ENCODE data around the gene B9D2.
A peak's percentile ranks its signal among the peaks of the same experiment; 100 is the strongest.
"Not testable (repeated sequence)": the region's sequence is repeated elsewhere in the genome, so short reads cannot be mapped to it uniquely, and the experiment has no call there.

The B9D2 gene, protein sequence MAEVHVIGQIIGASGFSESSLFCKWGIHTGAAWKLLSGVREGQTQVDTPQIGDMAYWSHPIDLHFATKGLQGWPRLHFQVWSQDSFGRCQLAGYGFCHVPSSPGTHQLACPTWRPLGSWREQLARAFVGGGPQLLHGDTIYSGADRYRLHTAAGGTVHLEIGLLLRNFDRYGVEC

DNA sequence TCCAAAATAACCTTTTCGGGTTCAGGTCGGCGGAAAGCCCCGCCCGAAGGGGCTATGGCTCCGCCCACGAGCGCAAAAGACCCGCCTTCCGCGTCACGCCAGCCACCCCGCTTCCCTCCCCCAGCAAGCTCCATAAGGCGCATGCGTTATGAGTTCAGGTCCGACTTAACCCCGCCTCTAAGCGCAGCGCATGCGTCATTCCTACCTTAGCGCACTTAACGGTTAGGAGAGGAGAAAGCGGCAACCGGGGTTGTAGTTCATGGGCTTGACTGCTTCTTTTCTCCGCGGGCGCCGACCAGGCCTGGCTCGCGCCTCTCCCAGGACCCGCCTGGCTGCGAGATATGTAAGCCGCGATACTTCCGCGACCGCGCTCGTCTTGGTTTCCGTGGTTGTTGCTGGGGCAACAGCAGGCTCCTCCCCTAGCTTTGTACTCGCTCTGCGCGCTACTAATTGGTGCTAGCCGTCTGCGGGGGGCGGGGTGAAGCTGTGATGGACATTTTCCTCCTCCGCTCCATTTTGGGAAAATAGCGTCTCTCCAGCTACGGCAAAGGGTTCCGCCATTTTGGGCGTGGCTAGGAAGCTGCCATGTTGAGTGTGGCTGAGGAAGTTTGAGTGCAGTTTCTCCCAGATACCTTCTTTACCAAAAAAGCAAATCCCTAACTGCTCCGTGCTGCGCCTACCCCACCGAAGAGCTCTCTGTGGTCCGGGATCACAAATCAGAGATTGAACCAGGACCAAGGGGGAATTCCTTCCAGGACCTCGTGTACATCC lies at the start of gene B9D2:
Gene B9D2, minus strand, starts transcription at position 397 of the 771 bp plus-strand sequence. CDS start 630 bp downstream, outside the sequence.
- peak; percentile 99 for DNase-seq

DNA sequence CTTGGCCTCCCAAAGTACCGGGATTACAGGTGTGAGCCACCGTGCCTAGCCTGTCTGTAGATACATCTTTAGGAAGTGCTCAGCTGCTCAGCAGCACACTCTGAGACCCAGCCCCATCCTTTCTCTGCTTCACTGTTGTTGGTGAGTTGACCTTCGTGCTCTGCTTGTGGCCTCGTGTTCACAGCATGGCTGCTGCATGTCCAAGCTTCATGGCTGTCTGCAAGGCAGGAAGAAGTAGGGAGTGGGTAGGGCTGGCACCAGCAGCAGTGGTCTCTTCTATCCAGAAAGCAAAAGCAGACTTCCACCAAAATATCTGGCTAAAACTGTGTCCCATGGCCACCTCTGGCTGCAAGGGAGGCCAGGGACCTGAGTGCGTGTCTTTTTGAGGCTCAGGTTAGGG lies 49.0 kb upstream of the B9D2 start:
- DNase-seq = no peak

DNA sequence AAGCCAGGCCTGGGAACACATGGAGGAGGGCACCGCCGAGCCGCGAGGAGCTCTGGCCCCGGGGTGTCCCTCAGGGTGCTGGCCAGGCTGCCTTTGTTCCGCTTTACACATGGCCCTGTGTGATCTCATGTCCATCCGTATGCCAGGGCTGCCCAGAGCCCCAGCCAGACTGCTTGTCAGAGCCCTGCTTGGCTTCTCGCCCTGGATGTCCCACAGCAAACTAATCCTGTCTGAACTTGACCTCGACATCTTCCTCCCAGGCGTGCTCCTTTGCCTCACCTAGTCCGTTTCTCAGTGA lies 48.0 kb upstream of the B9D2 start:
- DNase-seq = no peak

DNA sequence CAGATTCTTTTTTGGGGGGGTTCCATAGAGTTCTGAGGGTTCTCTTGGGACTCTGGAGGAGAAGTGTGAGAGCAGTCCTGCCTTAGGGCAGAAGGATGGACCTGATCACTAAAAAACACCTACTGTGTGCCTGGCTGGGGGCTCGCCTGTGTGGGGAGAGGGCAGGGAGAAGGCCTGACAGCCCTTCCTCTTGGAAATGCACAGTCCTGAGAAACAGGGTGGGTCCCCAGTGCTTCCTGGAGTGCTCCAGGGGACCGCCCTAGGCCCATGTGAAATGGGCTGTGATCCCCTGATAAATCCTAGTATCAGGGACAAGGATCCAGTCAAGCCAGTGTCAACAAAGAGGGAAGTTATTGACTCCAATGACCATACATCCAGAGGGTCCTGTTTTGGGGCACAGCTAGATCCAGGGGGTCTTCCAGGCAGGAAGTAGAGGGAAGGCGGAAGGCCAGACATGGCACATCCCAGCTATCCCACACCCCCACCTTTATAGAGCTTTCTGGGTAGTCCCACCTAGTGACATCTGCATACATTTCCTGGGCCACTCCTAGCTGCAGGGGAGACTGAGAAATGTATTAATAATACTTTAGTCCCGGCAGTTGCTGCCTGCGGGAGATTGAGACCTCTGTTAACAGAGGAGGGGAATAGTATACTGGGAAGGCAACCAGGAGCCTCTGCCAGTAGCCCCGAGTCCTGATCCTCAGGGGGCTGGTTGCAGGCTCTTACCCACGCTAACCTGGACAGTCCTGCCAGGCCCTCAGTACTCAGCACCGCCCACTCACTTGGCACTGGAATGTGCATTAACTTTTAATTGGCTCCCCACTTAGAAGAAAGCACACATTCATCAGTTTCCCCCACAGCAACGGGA lies 47.4 kb upstream of the B9D2 start:
- DNase-seq = no peak

GRCh38 chr19:41410336-41411054 lies 46.5 kb upstream of the B9D2 start:
- no peak for DNase-seq

DNA sequence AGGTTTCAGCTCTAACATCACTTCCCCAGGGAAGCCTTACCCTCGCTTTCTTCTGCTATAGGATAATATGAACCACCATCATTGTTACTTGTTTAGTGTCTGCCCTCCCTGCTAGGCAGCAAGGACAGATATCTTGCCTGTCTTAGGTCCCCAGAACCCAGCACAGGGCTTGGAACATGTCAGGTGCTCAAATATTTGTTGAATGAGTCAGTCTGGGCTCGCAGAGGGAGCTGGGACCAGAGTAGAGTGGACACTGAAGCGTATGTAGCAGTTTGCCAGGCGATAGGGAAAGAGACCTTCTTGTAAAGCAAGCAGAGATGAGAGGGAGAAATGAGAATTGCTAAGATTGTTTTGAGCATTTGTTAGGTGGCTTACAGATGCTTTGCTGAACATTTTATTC lies 45.3 kb upstream of the B9D2 start:
- no peak for DNase-seq

DNA sequence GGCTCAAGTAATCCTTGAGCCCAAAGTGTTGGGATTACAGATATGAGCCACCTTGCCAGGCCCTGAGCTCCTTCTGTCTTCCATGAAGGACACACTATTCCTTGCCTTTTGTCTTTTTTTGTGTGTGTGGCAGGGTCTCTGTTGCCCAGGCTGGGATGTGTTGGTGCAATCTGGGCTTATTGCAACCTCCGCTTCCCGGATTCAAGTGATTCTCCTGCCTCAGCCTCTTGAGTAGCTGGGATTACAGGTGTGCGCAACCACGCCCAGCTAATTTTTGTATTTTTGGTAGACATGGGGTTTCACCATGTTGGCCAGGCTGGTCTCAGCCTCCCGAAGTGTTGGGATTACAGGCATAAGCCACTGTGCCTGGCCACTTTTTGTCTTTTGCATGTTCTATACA lies 44.9 kb upstream of the B9D2 start:
- not testable (repeated sequence) for DNase-seq

- DNase-seq = no peak
Measured at GRCh38 chr19:41408256-41408655, 44.3 kb upstream of the B9D2 start.

- DNase-seq = peak; percentile 22
Measured at GRCh38 chr19:41407271-41407670, 43.3 kb upstream of the B9D2 start.

GRCh38 chr19:41405776-41406175 lies 41.8 kb upstream of the B9D2 start:
- DNase-seq = no peak

DNA sequence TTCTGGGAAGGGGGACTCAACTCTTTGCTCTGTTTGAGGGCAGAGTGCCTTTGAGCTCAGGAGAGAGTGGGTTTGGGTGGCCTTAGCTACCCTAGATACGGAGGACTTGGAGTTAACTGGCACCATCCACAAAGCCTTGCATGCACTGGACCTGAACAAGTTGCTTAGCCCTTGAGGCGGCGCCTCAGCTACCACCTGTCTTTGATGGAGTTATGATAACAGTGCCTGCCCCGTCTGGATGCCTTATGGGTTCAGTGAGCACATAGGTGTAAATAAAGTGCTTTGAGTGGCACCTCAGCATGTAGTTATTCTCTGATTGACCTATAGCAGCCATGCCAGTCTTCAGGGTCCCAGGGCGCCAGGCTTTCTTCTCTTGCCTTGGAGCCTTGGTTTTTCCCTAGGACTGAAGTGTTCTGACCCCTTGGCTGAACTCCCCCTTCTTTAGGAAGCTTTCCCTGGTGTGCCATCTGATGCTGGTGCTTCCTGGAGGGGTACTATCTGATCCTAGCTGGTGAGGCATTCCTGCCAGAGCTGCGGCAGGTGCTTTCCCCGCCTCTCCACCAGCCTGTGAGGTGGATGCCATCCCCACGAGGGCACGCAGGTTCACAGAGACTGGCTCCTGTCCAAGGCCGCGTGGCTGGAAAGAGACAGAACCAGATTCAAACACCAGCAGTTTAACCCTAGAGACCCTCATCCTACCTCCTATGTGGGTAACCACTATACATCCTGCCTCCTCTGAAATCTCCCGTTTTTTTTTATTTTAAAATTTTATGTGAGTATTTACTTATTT lies 39.4 kb upstream of the B9D2 start:
- no peak for DNase-seq

DNA sequence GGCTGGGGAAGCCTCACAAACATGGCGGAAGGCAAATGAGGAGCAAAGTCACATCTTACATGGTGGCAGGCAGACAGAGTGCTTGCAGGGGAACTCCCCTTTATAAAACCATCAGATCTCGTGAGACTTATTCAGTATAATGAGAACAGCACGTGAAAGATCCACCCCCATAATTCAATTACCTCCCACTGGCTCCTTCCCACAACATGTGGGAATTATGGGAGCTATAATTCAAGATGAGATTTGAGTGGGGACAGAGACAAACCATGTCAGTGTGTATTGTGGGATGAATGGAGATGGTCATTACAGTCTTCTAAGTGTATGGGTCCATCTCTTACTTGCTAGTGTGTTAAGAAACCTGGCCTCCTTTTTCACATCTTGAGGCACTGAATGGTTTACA lies 38.1 kb upstream of the B9D2 start:
- DNase-seq = no peak

- no peak for DNase-seq
Measured at GRCh38 chr19:41401483-41401882, 37.5 kb upstream of the B9D2 start.

DNA sequence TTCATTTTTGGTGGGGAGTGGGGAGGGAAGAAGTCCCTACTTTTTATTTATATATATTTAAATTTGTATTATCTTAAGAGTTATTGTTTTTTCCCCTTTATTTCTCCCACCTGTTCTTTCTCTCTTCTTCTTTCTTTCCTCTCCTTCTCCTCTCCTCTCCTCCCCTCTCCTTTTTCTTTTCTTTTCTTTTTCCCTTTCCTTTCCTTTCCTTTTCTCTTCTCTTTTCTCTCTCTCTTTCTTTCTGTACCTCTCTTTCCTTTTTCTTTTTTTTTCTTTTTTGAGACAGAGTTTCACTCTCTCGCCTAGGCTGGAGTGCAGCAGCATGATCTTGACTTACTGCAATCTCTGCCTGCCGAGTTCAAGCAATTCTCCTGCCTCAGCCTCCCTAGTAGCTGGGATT lies 35.6 kb upstream of the B9D2 start:
- no peak for DNase-seq

DNA sequence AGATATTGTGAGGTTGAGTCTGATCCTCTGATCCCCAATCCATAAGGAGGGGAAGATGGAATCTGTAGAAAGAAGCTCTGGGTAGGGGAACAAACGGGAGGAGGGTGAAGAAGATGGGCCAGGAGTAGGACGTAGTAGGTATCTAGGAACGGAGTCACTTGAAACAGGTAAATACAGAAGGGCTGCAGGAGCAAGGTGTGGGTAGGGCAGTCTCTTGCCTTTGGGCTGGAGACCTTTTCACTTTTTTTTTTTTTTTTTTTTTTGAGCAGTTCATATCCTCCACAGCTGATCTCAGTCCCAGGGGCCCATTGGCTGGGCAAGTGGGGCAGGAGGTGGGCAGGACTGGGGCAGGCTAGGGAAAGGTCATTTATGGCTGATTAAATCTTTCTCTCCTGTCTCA lies 35.1 kb upstream of the B9D2 start:
- no peak for DNase-seq

- DNase-seq = no peak
Measured at GRCh38 chr19:41398598-41398997, 34.6 kb upstream of the B9D2 start.

- DNase-seq = no peak
Measured at GRCh38 chr19:41398050-41398418, 34.1 kb upstream of the B9D2 start.

DNA sequence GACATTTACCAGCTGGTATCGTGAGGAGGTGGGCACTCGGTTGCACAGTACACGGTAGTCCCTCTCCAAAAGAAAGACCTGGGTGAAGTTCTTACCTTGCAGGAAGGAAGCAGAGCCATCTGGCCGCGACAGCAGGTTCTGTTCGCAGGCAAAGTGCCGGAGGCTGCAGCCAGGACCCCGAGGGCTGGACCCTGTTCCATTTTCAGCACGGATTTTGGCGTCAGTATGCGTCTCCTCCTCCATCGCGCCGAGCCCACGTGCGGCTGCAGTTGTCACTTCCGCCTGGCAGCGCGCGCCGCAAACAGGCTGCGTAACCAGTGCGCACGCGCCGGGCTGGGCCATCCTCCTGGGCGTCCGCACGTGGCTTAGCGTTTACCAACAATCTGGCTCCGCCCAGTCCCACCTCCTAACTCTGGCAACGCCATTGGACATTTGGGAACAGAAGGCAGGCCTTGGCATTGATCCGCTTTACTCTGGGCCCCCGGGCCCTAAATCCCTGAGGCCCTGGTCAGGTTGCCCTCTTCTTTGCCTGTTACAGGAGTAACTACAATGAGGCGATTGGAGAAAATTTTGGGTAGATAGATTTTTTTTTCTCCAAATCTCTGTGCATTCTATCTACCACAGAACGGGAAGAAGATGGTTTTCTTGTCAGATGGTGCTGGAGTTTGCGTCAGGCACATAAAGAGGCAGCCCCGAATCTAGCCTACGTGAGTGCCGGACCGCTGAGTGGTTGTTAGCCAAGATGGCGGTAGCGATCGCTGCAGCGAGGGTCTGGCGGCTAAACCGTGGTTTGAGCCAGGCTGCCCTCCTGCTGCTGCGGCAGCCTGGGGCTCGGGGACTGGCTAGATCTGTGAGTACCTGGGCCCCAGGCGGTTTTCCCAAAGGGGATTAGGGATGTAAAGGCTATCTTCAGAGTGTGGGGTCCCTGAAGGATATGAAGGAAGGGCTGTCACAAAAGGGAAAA lies 33.4 kb upstream of the B9D2 start, which contains the start of the genes BCKDHA and EXOSC5:
Gene BCKDHA, plus strand, starts transcription at position 733 of the 964 bp plus-strand sequence. Its CDS starts 10 bp downstream, at position 743.
Gene EXOSC5, minus strand, starts transcription at position 274 of the 964 bp plus-strand sequence. Its CDS starts 31 bp downstream, at position 243.
- DNase-seq = peak; percentile 100

GRCh38 chr19:41395355-41395754 lies 31.4 kb upstream of the B9D2 start:
- DNase-seq = no peak

DNA sequence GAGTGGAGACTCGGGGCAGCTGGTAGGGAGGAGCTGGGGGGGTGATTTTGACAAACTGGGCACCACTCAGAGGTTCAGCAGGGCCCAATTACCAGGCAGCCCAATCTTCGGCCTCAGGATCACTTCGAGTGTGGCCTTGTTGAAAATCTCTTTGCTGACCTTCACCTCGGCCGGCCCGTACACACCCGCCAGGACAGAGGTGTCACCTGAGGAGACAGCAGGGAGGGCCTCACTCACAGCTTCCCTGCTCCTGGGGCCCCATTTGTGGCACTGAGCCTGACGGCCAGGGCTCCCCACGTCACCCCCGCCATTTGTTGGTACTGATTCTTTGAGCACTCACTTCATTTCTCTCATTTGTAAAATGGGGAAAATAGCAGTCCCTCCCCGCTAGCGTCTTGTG lies 28.8 kb upstream of the B9D2 start:
- no peak for DNase-seq

GRCh38 chr19:41391618-41392017 lies 27.7 kb upstream of the B9D2 start:
- DNase-seq = no peak
